Fibroblast of pulmonary artery (primary cell): ENCODE data around the gene COMMD10.
A peak's percentile ranks its signal among the peaks of the same experiment; 100 is the strongest.

Experiments used
- DNase-seq: peaks from one replicate; pipeline ENCODE4 v3.0.0-alpha.2; 2010; ENCODE audit warnings: low read depth
- H3K4me3 ChIP-seq: replicated peaks from 2 replicates; pipeline ENCODE4 v1.5.1; 2011; ENCODE audit warnings: low read depth, mild to moderate bottlenecking, control low read depth, low read length, moderate library complexity
- CTCF ChIP-seq: IDR thresholded peaks from 2 replicates; pipeline ENCODE4 v1.5.1; 2011; ENCODE audit warnings: mild to moderate bottlenecking, control low read depth, low read length, inconsistent platforms; ENCODE audit errors: missing control alignments

Gene COMMD10

DNA sequence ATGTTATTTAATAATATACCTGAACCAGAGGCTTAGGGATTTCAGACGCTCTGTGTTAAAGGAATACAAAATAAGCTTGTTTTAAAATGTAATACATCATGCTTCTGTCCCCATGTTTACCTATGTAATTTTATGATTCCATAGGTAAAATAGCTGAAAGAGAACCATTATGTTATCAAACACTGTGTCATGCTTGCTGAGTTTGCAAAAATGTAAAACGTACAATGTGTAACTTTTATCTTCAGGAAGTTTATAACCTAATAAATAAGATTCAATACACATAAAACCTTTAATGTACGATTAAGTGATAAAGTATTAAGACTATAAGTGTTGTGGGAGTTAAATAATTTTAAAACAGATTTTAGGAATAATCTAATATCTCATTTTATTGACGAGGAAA is 94.1 kb downstream of the COMMD10 start:
- no peak overlapping the region for H3K4me3 ChIP-seq
- no peak for TF ChIP-seq CTCF
- DNase-seq = no peak

DNA sequence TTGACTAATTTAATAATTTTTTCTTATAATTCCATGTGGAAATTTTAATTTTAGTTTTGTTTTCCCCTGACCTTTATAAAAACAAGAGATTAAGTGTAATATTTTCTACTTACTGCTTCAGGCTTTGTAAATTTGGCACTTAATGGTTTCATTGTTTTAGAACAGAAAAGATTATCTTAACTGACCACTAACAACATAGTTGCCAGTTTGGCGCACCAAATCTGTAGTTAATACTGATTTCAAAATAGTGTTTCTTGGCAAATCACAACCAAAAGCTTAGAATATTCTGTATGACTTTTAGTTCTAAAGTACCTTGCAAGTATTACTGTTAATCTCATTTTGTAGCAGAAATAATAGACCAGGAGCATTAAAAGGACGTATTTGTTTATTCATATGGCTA is 124.3 kb downstream of the COMMD10 start:
- TF ChIP-seq CTCF = no peak
- peak; percentile 23 for DNase-seq
- H3K4me3 ChIP-seq = no peak overlapping the region

GRCh38 chr5:116212225-116212624 is 127.4 kb downstream of the COMMD10 start:
- no peak overlapping the region for H3K4me3 ChIP-seq
- no peak for DNase-seq
- no peak for TF ChIP-seq CTCF

DNA sequence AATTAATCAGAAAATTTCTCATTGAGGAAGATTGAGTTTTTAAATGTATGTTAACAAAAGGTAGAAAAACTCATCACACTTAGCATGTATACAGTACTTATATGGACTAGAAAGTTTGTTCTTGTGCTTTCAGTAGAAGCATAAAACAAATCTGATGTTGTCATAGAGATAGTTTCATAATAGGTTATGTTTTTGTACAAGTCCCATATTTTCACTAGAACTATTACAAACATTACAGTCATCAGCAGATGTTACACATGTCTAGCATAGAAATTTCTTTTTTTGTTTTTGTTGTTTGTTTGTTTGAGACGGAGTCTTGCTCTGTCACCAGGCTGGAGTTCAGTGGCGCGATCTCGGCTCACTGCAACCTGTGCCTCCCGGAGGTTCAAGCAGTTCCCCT is 131.4 kb downstream of the COMMD10 start:
- H3K4me3 ChIP-seq = no peak overlapping the region
- no peak for TF ChIP-seq CTCF
- peak; percentile 7 for DNase-seq

GRCh38 chr5:116225281-116225922 is 140.6 kb downstream of the COMMD10 start:
- peak; percentile 1 for DNase-seq
- TF ChIP-seq CTCF = no peak
- no peak overlapping the region for H3K4me3 ChIP-seq

GRCh38 chr5:116229131-116229689 is 144.4 kb downstream of the COMMD10 start:
- TF ChIP-seq CTCF = no peak
- H3K4me3 ChIP-seq = no peak overlapping the region
- no peak for DNase-seq

- no peak overlapping the region for H3K4me3 ChIP-seq
- DNase-seq = no peak
- no peak for TF ChIP-seq CTCF
Observed at GRCh38 chr5:116231288-116231687, 146.5 kb downstream of the COMMD10 start.
